CD4-positive, alpha-beta T cell treated with Interleukin-4 for 1 hour (primary cell): Measurements from ENCODE around the gene FANCC.
A peak's percentile ranks its signal among the peaks of the same experiment; 100 is the strongest.

Experiments
- DNase-seq, 2 donors: peaks; one replicate each; pipeline ENCODE4 v3.0.0-alpha.2; 2020 to 2022

FANCC gene

DNA sequence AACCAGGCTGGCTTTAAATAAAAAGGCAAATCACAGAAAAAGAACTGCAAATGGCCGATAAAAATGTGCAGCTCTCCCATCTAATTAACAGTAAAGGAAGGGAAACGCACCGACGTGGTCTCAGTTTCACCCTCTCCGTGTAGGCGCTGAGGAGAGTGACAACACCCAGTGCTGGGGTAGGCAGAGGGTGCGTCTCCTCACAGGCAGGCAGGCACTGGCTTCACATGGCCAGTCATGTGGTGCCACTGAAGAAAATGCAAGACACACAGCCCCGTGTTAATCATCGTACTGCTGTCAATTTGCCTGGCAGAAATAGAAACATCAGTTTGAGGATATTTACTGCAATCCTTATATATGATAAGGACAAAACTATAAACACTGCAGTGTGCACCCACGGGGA is 178.4 kb downstream of the FANCC start:
- no peak for DNase-seq

- DNase-seq, result no peak
Observed at GRCh38 chr9:95138474-95138873, 179.0 kb downstream of the FANCC start.

- no peak for DNase-seq
Observed at GRCh38 chr9:95137587-95138145, 179.8 kb downstream of the FANCC start.

DNA sequence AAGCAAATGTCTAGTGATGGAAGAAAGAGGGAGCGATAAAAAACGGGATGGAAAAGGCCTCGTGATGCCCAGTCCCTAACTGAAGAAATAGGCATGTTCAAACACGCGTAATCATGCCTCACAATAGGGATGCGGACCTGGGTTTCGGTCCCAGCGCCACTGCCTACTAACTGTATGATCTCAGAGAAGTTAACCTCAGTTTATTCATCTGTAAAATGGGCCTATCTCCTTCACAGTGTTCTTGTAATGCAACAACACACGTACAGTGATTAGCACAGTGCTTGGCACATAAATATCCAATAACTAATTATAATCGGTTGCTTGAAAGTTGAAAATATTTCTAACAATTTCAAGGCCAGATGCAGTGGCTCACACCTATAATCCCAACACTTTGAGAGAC is 181.8 kb downstream of the FANCC start:
- no peak for DNase-seq

- DNase-seq, result no peak
Observed at GRCh38 chr9:95134457-95134881, 183.0 kb downstream of the FANCC start.

DNA sequence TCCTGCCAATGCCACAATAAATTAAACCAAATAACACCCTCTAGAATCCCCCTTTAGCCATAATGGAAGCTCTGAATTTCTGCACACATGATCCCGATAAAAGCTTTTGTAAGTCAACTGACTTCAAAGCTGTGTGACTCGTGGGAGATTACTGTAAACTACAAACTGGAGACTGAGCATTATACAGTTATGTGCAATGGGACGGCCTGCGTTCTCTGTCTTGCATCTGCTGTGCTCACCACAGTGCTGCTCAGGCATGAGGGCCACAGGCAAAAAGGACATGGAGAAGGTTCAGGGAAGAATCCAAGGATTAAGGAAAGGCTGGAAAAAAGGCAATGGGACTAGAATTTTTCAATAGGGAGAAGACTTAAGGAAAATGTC is 184.2 kb downstream of the FANCC start:
- no peak for DNase-seq

DNA sequence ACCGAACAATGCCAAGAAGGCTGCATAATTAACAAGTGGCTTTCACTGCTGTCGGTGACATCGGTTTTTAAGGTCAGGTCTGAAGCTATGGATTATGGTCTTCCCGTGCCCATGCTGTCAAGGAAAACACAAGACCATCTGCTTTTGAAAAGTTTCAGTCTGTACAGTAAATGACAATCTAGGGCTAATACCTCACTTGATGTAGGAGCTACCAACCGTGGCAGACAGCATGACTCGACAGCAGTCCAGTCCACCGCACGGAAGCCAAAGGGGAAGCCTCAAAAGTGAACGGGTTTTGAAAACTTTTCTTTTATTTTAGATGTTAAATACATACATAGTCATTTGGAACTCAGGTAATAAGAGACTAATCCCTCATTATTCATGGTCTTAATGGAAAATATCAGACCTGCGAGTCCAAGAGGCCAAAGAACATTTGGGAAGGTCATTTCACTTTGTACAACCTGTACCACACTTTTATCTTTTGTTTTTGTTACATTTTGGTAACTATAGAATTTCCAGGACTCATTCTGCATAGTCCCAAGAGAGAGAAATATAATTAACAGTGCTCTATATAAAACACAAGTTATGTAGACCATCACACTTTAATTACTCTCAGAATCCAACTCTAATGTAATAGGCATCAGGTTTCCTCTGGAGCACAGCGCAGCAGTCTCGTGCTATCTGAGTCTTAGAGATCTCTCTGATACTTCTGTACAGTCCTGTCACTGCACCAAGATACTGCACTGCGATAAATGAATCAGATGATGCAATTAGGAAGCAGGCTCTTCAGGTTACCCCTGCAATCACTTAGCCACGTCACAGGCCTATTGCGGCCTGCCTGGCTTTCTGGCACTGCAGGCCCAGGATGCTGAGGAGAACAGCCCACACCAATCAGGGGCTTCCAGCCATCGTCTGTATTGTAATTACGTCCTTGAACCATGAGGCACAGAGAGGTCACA is 184.9 kb downstream of the FANCC start:
- no peak for DNase-seq

- DNase-seq, result peak; percentile 38 to 50
Observed at GRCh38 chr9:95131023-95131943, 186.2 kb downstream of the FANCC start.

GRCh38 chr9:95130484-95130883 is 187.0 kb downstream of the FANCC start:
- DNase-seq, result no peak

DNA sequence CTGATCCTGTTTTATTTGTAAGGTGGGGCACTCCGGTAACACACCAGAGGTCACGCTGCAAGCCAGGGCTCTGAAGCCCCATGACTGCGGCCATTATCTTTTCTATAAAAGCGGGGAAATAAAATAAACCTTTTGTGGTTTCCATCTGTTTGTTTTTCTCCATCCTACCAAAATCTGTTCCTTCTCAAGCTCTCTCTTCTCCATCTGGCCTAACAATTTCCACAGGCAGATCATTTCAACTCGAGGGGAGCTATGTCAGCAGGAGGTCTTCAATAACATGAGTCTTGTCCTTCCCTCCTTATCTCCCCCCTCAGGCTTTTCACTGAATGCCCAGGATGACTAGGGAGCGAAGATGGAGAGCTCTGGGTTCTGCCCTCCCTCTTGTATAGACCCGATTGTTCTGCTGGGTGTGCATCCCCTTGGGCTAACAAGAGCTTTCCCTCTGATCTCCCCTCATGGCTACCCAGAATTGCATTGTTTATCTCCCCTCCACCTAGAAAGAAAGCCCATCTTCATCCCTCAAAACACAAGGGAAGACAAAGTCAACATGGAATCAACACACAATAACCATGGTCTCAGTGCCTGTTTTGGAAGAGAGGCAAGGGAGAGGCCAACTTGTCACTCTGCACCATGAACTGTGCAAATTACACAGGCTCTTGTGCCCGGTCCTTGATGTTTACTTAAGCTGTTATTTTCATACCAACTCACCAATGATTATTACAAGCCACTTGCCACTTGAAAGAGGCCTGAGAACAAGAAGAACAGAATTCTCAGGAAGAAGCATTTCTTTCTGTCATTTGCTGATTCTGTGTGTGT is 187.8 kb downstream of the FANCC start:
- no peak for DNase-seq

GRCh38 chr9:95128177-95128524 is 189.4 kb downstream of the FANCC start:
- DNase-seq, result no peak

DNA sequence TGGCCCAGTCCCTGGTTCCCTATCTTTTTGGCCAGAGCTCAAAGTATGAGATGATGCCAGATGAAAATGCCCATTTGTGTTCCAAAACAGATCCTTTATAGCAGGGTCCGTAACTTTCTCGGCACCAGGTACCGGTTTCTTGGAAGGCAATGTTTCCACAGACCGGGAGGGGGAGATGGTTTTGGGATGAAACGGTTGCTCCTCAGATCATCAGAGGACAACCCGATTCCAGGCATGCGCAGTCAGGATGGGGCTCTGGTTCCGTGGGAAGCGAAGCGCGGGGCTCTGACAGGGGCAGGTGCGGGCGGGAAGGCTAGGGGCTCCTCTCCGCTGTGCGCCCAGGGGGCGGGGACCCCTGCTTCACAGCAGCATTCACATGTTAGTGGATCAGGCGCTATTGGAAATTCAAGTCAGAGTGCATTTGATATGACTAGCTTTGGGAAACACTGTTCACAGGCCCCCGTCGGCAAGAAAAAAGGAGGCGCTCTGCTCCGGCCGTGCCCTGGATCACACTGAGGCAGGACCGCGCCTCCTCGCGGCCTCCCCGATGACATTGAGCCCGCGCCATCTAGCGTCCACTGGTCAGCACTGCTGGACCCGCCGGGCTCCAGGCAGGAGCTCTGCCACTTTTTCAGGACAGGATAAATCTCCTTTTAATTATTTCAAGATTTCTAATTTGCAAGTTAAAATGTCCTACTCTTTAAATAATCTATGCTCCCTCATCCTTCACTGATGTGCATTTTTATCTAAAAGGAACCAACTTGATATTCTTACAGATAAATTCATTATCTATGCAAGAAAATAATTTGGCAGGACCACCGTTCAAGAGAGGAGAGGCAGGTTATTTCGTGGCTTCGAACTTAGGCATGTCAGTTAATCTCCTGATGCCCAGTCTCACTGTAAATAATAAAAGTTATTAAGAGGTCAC is 190.0 kb downstream of the FANCC start:
- peak; percentile 55 to 57 for DNase-seq

DNA sequence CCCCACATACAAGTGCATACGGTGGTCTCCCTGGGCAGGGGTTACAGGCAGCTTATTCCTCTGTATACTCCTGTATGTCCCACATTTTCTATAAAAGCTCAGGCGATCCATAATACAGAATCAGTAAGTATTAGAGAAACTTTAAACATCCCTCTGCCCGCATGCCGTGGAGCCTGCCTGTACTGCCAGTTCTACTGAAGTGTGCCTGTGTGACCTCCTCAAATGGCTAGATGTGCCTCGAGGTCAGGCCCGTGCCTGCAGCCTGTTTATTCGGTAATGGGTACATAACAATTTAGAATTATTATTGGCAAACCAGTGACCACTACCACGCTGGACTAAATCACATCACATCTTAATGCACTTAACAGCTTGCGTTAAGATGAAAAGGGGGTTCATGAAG is 190.8 kb downstream of the FANCC start:
- DNase-seq, result no peak

DNA sequence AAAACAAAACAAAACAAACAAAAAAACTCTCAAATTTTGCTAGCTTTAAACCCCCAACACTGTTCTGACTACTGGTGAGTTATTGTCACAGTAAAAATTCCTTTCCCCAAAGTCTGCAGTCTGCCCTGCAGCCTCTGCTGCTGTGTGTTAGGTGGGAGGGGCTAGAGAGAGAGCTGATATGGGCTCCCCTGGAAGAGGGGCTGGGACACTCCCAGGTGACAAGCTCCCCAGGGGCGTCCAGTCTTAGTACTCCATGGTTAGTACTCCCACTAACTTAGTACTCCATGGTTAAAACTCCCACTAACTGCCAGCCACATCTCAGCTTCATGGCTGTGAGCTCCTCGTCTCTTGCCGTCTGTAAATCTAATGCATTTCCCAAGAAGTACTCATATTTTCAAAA is 191.9 kb downstream of the FANCC start:
- no peak for DNase-seq

- DNase-seq, result no peak
Observed at GRCh38 chr9:95124582-95125367, 192.7 kb downstream of the FANCC start.

- DNase-seq, result no peak
Observed at GRCh38 chr9:95120781-95121370, 196.6 kb downstream of the FANCC start.

- DNase-seq, result no peak
Observed at GRCh38 chr9:95118596-95118995, 198.9 kb downstream of the FANCC start.

- DNase-seq, result no peak
Observed at GRCh38 chr9:95116808-95117204, 200.7 kb downstream of the FANCC start.

- DNase-seq, result no peak
Observed at GRCh38 chr9:95116002-95116807, 201.3 kb downstream of the FANCC start.
